ENCODE data around the gene UQCR11.

Gene UQCR11

GRCh38 chr19:1615156-1615765, 10.0 kb upstream of the UQCR11 start:
- DNase-seq: no peak

DNA sequence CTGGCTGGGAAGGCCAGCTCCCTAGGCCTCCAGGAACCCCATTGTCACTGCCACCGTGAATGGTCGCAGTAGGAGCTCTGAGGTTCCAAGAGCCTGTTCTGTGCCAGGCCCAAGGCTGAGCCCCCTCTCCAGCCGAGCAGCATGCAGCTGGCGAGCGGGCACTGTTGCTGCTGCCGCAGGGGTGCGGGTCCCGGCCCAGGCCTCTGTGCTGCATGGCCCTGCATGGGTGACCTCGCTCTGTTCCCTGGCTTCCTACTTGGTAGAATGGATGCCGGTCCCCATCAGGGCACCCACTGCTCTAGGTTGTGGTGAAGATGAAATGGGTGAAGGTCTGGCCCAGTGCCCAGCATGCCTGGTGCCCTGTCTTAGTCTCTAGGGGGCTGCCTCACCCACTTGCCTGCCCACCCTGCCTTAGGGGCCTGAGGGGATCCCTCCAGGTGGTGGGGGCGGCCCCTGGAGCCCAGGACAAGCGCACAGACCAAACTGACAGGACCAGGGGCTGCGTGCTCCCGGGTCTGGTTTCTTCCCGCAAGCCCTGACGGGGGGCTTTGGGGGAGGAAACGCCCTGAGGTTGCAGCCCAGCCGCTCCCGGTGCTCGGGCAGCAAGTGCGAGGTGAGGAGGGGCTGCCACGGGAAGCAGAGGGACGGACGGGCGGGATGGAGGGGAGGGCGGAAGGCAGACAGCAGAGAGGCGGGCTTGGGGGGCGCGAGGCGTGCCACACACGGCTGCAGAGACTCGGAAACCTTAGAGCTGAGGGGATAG, 8.7 kb upstream of the UQCR11 start:
- DNase-seq: no peak

GRCh38 chr19:1613146-1613545, 7.9 kb upstream of the UQCR11 start:
- DNase-seq: no peak

- DNase-seq: no peak
Observed at GRCh38 chr19:1612114-1613086, 7.1 kb upstream of the UQCR11 start.

- DNase-seq: no peak
Observed at GRCh38 chr19:1611353-1611752, 6.1 kb upstream of the UQCR11 start.

DNA sequence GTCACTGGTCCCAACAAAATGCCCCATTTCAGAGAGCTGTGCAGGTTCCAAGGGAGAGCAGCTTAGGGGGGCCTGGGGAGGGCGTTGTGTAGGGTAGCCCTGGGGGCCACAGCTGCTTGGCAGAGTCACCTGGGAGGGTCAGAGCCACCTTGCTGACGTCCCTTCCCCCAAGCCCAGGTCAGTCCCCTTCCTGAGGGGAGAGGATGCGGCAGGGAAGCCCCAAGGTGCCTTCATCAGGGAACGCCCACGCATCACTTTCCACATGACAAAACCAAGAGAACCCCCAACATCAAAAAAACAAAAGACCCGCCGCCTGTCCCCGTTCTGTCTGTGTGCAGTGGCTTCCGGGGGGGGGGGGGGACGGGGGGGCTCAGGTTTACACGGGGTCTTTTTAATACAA, 5.3 kb upstream of the UQCR11 start:
- no peak for DNase-seq

- no peak for DNase-seq
Observed at GRCh38 chr19:1609680-1610474, 4.6 kb upstream of the UQCR11 start.

- DNase-seq: peak in 3 of 4 experiments; percentile 5 to 41 (median 29)
Observed at GRCh38 chr19:1609103-1609396, 3.8 kb upstream of the UQCR11 start.

DNA sequence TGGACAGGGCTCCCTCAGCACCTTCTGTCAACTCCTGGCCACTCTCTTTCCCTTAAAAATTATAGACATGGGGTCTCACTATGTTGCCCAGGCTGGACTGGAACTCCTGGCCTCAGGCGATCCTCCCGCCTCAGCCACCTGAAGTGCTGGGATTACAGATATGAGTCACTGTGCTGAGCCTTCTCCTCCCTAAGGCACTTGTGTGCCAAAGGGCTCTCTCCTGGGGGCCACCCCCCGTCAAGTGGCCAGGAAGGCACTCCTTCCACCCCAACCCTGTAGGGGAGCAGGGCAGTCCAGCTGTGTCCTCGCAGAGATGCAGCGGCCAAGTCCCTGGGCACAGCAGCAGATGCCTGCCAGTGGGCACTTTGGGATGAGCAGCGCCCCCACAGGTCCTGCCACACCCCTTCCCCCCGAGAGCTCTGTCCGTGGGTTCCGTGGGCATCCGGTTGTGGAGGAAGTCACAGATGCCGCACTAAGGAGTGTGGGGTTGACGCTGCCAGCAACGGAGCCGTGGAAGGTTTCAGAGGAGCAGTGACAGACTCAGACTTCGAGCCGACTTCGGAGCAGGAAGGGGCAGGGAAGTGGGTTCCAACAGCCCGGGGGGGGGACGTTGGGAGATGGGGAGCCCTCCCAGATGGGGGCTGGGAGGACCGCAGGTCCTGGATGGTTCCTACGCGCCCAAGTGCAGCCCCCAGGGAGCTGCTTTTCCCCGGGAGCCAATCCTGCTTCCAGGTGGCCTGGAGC, 3.3 kb upstream of the UQCR11 start:
- peak in 2 of 4 experiments; percentile 22 to 29 for DNase-seq

DNA sequence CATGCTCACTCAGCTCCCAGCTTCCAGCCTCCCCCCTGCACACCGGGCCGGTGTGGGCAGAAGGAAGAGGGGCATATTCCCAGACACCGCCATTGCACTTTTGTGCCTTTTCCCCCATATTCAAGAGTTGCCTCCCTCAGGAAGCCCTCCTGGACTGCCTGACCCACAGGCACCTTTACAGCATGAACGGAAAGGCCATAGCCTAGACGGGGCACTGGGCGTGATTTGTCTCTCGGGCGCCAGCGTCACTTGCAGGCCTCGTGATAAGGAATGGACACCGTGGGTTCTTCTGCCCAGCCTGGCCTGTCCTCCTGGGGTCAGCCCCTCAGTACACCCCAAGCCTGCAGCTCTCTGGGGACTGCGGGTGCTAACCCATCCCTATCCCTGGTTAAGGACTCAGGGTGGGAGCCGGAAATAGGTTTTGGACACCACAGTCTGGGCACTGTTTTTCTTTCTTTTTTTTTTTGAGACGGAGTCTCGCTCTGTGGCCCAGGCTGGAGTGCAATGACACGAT, 933 bp upstream of the UQCR11 start:
- peak in 3 of 4 experiments; percentile 43 to 66 (median 58) for DNase-seq

DNA sequence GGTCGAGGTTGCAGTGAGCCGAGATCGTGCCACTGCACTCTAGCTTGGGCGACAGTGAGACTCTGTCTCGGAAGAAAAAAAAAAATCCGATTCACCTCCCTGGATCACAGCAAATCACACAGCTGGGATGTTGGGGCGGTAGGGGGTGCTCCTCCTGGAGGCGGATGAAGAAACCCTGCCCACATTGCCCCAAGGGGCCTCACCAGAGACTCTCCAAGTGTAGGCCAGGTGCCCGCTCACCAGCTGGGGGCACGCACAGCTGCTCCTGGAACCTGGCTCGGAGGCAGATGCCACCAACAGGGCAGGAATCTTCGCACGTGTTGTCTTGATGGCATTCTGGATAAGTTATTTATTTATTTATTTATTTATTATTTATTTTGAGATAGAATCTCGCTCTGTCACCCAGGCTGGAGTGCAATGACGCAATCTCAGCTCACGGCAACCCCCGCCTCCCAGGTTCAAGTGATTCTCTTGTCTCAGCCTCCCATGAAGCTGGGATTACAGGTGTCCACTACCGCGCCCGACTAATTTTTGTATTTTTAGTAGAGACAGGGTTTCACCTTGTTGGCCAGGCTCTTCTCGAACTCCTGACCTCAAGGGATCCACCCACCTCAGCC, 3.1 kb downstream of the UQCR11 start:
- DNase-seq: no peak

GRCh38 chr19:1601613-1602064, 3.6 kb downstream of the UQCR11 start:
- peak in 3 of 4 experiments; percentile 38 to 47 (median 44) for DNase-seq

DNA sequence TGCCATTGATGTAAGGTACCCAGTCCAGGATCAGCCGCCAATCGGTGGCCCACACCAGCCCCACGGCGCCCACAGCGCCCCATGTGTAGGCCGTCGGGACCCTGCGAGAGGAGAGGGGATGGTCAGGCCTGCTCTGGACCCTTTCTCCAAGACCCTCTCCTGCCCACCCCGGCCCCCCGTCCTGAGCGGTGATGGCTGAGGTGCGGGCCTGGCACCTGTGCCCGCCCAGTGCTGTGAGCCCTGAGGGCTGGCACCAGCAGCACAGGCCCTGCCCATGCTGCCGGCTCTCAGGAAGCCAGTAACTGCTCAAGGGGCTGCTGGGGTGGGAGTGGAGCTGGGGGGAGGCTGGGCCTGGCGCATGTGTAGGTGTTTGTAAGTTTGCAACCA, 5.8 kb downstream of the UQCR11 start:
- no peak for DNase-seq

- peak in 1 of 4 experiments; percentile 1 for DNase-seq
Observed at GRCh38 chr19:1598777-1599459, 6.3 kb downstream of the UQCR11 start.

GRCh38 chr19:1593501-1593772, 11.8 kb downstream of the UQCR11 start:
- no peak for DNase-seq

DNA sequence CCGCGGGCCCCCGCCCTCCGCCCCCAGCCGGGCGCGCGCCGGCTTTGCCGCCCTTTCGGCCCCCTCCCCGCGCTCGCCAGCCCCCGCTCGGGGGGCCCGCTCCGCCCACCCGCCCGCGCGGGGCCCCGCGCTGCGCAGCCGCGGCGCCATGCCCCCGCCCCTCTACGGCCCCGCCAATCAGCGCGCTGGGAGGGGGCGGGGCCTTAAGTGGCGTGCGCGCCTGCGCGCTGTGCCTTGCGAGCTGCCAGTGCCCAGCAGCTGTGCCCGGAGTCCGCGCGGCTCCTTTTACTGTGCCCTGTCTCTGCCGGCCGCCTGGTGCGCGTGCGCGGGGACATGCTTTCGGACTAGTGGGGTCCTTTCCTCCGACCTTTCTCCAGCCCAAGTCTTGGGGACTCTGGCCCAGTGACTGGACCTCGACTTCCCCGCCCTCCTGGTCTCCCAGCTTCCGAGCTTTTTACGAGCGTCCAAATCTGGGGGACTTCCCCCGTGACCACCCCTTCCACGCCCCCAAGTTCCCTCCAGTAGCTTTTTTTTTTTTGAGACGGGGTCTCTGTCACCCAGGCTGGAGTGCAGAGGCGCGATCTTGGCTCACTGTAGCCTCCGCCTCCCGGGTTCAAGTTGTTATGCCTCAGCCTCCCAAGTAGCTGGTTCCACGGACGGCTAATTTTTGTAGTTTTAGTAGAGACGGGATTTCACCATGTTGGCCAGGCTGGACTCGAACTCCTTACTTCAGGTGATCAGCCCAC, 12.3 kb downstream of the UQCR11 start, which contains the start of gene MBD3:
Gene MBD3, minus strand, starts transcription at position 111 of the 746 bp plus-strand sequence. CDS start 234 bp downstream, outside the sequence.
- DNase-seq: peak; percentile 98 to 99 (median 99)

DNA sequence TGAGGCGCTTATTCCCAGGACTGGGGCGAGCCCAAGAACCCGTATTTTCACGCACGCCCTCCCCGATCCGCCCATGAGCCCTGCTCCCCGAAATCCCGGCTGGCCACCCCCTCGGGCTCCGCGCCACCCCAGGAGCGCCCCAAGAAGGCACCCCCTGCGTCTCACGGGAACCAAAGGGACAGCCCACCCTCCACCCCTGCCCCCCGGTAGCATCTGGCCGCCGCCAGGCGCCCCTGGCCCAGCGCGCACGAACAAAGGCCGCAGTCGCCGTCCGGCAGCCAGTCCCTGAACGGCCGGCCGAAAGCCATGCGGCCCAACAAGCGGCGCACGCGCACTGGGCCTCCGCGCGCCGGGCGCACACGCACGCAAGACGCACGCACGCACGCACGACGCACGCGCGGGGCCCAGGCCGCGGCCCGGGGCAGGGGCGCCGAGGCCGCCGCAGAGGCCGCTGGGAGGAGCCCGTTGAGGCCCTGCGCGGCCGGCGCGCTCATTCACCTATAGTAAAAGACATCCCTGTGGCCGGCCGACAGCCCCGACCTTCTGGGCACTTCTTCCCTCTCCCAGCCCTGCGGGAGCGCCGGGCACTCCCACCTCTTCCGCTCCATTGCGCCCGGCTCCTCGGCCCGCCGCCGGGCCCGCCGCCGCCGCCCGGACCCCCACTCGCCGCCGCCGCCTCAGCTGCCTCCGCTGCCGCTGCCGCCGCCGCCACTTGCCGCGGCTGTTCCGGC, 13.1 kb downstream of the UQCR11 start:
- peak; percentile 96 to 99 (median 98) for DNase-seq

- peak in 2 of 4 experiments; percentile 10 to 28 for DNase-seq
Observed at GRCh38 chr19:1591421-1592023, 13.7 kb downstream of the UQCR11 start.
